Cardiac fibroblast (primary cell): ENCODE results near the gene RELA.

Experiments used
- DNase-seq, 2 donors: peaks; one replicate each; pipeline versions ENCODE4 v3.0.0 to v3.0.0-alpha.2; 2010; ENCODE audit warnings: low read depth in 2 of 2
- H3K4me3 ChIP-seq, 2 donors: replicated peaks in 1 of 2; 1 replicate in 1 of 2; 2 replicates in 1 of 2; pipeline ENCODE4 v1.5.1; 2011; ENCODE audit warnings: low read depth in 2 of 2, low read length in 2 of 2, mild to moderate bottlenecking in 2 of 2, moderate library complexity in 1 of 2
- TF ChIP-seq, protein P1 (sequence below): IDR thresholded peaks from one replicate; pipeline ENCODE4 v1.5.1; 2011; ENCODE audit warnings: low read depth, mild to moderate bottlenecking, low read length, inconsistent platforms

The RELA gene

DNA sequence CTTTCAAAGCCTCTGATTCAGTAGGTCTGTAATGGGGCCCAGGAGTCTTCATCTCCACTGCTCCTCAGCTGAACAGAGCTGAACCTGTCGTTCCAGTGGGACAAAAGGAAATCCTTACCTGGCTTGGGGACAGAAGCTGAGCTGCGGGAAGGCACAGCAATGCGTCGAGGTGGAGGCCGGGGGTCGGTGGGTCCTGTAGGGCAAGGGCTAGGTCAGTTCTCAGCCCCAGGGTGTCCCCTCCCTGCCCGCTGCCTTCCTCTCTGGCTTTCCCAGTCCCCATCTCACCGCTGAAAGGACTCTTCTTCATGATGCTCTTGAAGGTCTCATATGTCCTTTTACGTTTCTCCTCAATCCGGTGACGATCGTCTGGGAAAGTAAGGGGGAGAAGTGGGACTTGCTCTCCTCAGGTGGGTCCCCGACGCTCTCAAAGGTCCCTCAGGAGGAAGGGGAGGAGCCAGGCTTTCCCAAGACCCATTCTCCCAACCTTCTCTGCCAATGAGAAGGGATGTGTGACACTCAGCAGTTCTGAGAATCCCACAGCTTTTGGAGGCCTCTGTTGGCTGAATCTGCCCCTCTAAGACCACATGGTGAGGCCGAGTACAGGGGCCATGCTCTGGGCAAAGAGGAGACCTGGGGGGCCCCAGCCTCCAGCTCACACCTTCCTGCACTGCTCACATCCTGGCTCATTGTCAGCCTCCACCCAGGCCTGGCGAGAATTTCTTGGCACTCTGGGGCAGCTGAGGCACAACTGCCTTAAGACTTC, 7.0 kb downstream of the RELA start:
- H3K4me3 ChIP-seq: no peak overlapping the region
- TF ChIP-seq, protein P1, sequence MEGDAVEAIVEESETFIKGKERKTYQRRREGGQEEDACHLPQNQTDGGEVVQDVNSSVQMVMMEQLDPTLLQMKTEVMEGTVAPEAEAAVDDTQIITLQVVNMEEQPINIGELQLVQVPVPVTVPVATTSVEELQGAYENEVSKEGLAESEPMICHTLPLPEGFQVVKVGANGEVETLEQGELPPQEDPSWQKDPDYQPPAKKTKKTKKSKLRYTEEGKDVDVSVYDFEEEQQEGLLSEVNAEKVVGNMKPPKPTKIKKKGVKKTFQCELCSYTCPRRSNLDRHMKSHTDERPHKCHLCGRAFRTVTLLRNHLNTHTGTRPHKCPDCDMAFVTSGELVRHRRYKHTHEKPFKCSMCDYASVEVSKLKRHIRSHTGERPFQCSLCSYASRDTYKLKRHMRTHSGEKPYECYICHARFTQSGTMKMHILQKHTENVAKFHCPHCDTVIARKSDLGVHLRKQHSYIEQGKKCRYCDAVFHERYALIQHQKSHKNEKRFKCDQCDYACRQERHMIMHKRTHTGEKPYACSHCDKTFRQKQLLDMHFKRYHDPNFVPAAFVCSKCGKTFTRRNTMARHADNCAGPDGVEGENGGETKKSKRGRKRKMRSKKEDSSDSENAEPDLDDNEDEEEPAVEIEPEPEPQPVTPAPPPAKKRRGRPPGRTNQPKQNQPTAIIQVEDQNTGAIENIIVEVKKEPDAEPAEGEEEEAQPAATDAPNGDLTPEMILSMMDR: no peak
- no peak for DNase-seq

GRCh38 chr11:65654375-65655349, 8.1 kb downstream of the RELA start:
- DNase-seq: no peak
- no peak overlapping the region for H3K4me3 ChIP-seq
- TF ChIP-seq, protein P1: no peak

GRCh38 chr11:65653229-65654225, 9.2 kb downstream of the RELA start:
- peak overlapping the region; percentile 51 to 54 for H3K4me3 ChIP-seq
- TF ChIP-seq, protein P1: no peak
- peak in 1 of 2 donors; percentile 29 for DNase-seq

- peak; percentile 95 to 97 for DNase-seq
- TF ChIP-seq, protein P1: no peak
- H3K4me3 ChIP-seq: peak overlapping the region; percentile 51 to 54
Observed at GRCh38 chr11:65652511-65653228, 10.0 kb downstream of the RELA start.

DNA sequence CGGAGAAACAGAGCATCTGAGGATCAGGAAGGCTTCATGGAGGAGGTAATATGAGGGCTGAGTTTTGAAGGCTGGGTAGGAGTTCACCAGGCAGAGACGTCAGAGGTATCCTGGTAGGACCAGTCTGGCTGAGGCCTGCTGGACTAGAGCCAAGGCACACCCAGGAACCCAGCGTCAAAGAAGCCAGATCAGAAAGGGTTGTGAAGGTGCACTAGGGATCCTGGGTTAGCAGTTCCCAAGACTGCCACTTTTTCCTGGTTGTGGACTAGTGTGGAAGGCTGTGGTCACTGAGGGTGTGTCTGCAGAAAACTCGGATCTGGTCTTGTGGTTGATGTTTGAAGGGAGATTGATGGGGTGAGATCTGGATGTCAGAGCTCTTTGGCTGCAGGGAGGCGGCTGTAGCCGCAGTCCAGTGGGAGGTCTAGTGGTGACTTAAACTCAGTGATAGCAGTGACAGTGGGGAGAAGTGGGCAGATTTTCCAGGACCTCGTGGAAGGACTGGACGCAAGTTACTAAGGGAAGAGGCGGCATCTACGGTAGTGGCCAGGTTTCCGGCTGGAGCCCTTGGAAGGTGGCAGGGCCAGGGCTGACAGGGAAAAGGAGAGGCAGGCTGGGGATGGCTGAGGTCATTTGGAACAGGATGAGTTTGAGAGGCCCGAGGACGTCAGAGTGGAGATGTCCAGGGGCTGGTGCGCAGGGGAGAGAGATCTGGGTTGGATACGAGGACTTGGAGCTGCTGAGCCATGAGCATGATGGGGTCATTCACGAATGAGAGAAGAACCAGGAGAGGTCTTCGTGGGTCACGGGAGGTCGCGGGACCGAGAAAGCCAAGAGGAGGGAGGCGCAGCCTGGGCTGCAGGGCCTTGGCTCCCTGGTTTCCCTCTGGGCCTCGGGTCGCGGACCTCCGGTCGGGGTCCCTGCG, 10.9 kb downstream of the RELA start:
- DNase-seq: peak; percentile 49 to 52
- TF ChIP-seq, protein P1: no peak
- H3K4me3 ChIP-seq: peak overlapping the region; percentile 41 to 54
